Activated T-cell treated with anti-CD3 and anti-CD28 coated beads for 24 hours (primary cell): Measurements from ENCODE around the gene MAML2.

Source experiments
- DNase-seq: peaks from one replicate; pipeline ENCODE4 v3.0.0-alpha.2; 2020; ENCODE audit warnings: low read depth

MAML2 gene

DNA sequence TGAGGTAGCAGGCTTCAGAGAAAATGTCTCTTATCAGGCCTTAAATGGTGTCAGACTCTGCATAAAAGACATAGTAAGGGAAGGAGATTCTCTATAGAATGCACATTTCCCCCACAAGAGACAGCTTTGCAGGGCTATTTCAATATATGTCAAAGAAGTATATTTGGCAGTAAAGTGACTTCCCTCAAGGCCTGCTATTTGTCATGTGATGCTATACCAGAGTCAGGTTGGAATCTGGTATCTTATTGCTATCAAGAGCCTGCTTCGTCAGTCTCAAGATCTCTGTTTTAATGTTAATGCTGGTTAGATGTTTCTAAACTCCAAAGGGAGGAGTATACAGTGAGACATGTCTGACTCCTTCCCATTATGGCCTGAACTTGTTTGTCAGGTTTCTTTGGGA, 378.7 kb downstream of the MAML2 start:
- DNase-seq = no peak

DNA sequence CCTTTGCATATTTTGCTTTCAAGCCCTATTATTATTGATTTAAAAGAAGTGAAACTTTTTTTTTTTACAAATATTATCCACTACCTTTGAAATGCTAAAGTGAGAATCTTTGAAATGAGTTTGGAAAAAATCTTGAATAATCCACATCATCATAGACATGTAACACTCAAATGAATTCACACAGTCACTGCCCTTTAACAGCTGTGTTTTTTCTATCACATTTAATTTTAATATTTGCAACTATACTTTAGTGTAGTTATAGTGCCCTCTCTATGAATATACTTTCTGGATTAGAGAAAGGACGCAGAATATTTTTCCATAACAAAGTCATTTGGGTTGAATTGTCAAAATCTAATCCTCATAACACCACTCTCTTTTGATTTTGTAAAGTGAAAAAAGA, 381.2 kb downstream of the MAML2 start:
- DNase-seq = no peak

DNA sequence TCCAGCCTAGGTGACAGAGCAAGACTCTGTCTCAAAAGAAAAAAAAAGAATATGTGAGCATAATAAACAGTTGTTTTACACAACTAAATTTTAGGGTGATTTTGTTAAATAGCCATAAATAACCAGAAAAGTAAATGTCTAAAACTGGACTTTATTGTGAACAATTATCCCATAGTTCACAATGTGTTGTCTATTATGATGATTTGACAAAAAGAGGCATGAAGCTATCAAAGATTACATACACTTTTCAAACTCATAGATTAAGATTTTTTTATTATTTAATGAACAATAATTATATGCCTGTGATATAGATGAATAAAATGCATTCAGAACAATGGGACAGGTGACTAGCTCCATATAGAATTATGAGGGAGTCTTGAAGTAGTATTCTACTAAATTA, 392.1 kb downstream of the MAML2 start:
- no peak for DNase-seq

GRCh38 chr11:95948637-95949036, 394.4 kb downstream of the MAML2 start:
- DNase-seq = no peak

DNA sequence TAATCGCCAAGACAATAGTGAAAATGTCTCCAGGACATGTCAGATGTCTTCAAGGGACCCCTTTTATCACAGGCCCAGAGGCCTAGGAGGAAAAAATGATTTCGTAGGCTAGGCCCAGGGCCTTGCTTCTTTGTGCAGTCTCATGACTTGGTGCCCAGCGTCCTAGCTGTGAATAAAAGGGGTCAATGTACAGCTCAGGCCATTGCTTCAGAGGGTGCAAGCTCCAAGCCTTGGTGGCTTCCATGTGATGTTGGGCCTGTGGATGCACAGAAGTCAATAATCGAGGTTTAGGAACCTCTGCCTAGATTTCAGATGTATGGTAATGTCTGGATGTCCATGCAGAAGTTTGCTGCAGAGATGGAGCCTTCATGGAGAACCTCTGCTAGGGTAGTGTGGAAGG, 398.4 kb downstream of the MAML2 start:
- no peak for DNase-seq

DNA sequence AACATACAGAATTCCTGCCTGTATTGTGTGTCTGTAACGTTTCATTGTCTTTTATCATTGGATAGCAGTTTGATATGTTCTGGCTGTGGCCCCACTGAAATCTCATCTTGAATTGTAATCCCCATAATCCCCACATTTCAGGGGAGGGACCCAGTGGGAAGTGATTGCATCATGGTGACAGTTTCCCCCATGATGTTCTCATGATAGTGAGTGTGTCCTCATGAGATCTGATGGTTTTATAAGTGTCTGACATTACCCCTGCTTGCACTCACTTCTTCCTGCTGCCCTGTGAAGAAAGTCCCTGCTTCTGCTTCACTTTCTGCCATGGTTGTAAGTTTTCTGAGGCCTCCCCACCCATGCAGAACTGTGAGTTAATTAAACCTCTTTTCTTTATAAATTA, 399.4 kb downstream of the MAML2 start:
- DNase-seq = no peak

GRCh38 chr11:95939091-95939490, 403.9 kb downstream of the MAML2 start:
- no peak for DNase-seq

GRCh38 chr11:95937358-95937757, 405.6 kb downstream of the MAML2 start:
- no peak for DNase-seq

GRCh38 chr11:95933594-95933993, 409.4 kb downstream of the MAML2 start:
- no peak for DNase-seq

GRCh38 chr11:95931916-95932315, 411.1 kb downstream of the MAML2 start:
- no peak for DNase-seq

GRCh38 chr11:95930948-95931347, 412.0 kb downstream of the MAML2 start:
- no peak for DNase-seq

- no peak for DNase-seq
Measured at GRCh38 chr11:95926726-95927125, 416.3 kb downstream of the MAML2 start.
